ENCODE data around the gene MST1R. TPM values are rescaled to one million over a fixed set of nuclear protein-coding genes. Genes with fewer than 3 reads are reported as not detected.
A peak's percentile ranks its signal among the peaks of the same experiment; 100 is the strongest.
"Not testable (repeated sequence)": the region's sequence is repeated elsewhere in the genome, so short reads cannot be mapped to it uniquely, and the experiment has no call there.

MST1R gene
- total RNA-seq, 1 donor from 2014 or later: 1.6 TPM

DNA sequence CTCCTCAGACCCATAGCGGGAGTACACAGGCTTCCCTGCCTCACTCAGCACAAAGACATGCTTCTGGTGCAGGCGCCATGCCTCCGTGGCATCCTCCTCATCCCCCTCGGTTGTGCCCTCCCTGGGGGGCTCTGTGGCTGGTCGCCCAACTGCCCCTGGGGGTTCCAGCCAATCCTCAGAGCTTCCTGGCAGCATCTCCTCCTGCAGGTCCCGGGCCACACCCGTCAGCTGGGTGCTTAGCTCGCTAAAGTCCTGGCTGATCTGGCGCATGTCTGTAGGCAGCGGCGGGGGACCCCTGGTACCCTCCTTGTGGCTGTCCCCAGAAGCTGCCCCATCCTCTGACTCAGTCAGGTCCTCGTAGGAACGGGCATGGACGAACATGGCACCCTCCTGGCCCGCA is 7.9 kb upstream of the MST1R start:
- DNase-seq (ENCODE audit: low read depth): no peak

DNA sequence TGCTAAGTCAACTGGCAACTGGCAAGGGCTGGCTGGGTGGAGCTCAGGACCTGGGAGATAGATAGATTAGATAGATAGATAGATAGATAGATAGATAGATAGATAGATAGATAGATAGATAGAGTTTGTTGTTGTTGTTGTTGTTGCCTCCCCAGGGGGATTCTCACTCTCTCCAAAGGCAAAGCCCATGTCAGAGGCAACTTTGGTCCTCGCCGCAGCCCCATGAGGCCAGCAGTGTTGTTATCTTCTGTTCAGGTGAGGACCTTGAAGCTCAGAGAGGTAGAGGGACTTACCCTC is 7.4 kb upstream of the MST1R start:
- DNase-seq (ENCODE audit: low read depth): no peak

DNA sequence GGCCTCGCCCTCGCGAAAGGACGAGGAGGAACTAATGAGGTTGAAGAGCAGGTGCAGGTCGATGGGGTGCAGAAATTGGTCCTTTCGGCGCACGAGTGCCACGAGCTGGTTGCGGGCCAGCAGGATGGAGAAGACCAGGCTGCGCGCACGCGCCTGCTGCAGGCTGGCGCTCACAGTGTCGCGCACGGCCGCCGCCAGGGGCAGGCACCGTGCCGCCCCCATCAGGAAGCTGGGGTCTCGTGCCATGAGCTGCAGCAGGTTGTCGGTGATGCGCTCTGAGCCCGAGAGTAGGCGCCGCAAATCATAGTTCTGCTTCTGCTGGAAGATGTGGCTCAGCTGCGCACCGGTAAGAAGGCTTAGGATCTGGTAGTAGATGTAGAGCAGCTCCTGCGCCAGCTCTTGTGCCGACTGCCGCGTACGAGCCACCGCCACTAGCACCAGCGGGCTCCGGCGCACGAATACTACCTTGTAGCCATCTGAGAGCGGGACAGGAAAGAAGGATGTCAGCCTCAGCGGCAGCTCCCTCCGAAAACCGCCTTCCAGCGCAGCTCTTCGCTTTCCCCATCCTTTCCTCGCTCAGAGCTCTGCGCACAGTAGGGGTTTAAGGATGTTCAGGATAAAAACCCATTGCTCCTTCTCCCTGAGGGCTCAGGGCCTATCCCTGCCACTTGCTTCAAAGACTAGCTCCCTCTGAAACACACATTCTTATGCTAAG is 6.9 kb upstream of the MST1R start:
- DNase-seq (ENCODE audit: low read depth): no peak

DNA sequence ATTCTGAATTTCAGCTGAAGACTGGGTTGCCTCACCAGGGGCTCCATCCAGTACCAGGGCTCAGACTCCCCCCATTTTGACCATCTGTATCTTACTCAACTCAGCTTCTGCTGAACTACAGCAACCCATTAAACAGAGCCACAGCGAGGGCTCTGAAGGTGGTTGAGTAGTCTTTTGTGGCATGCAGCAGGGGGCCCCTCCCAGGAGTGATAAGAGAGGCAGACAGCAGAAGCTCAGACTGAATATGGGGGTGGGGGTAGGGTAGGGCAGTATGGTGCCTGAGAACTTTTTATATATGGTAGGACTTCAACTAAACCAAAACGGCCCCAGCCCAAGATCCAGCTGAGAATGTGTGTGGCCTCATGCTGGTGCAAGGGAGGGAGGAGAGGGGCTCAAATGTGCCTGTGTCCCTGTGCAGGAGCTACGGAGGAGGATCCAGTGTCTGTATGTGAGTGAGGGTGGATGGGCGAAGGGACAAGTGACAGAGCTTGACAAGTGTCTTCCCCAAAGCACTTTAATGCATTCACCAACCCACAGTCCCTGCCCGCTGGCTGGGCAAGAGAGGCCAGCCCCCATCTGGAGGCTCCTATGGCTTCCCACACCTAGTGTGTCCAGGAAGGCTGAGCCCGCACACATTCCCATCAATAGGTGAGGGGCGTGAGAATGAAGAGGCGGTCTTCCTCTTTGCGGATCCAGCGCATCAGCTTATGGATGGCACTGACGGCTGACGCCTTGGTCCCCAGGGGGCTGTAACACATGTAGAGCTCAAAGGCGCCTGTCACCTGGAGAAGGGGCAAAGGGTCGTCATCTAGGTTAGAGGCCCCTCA is 4.9 kb upstream of the MST1R start:
- no peak for DNase-seq (ENCODE audit: low read depth)

DNA sequence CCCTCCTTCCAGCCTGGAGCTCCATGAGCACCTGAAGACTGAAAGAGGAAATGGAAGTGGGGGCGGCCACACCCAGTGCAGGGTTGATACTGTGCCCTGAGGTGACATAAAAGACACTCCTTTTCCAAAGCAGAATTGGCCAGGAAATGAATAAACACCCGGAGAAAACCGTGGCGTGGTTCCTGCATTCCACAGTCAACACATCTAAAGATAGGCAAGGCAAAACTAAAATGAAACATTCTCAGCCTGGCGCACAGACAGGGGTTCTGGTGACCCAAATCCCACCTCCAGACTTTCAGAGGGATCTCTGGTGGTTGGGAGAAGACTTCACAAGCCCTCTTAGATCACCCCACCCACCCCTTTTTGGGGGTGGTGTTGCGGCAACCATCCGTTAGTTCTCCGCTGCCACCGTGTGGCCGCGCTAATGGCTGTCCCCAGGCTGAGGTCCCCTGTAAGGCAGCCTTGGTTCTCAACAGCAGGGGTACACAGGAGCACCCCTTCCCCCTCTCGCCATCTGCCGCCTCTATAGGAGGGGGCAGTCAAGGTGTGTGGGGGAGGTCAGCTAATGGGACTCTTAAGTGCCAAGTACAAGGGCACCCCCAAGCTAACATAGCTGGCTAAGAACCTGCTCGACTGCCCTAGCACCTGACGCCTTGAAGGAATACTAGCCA is 2.5 kb upstream of the MST1R start:
- DNase-seq (ENCODE audit: low read depth): peak; percentile 35

DNA sequence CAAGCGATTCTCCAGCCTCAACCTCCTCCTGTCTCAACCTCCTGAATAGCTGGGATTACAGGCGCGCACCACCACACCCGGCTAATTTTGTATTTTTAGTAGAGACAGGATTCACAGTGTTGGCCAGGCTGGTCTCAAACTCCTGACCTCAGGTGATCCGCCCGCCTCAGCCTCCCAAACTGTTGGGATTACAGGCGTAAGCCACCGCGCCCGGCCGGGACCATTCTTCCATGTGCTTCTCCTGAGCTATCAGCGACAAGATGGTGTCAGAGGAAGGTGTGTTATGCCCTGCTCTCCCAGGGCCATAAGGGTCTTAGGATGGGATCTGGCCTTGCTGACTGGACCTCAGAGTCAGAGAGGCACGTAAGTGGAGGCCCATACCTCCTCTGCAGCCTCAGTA is 775 bp upstream of the MST1R start:
- not testable (repeated sequence) for DNase-seq (ENCODE audit: low read depth)

DNA sequence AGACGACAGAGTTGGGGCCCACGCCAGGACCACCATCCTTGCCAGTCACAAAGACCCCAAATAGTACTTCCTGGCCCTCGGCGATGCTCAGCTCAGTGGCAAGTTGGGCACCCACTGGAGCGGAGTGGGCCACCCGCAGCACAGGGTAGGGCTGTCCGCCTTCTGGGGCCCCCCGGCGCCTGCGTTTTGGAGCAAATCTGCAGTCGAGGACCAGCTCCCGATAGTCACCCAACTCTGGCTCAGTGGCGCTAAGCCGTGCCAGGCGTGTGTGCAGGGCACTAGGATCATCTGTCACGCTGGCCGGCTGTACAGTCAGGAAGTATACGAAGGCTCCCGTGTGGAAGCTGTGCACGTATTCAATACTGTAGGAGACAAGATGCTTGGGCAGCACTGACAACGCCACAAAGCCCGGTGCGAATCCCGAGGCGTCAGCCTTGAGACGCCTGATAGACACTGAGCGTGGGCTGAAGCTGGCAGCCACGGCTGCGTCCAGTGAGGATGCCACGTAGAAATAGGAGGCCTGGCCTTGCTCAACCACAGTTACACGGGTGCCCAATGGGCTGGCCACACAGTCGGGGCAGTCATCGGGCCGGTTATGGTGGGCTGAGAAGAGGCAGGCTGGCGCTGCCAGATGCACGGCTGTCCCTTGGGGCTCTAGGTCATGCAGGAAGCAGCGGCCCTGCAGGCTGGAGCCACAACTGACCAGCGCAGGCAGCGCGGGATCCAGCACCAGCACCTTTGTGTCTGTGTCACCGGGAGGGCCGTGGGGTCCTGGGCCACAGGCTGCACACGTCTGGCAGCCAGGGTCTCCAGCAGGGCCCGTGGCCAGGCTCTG is 945 bp downstream of the MST1R start:
- DNase-seq (ENCODE audit: low read depth): no peak

DNA sequence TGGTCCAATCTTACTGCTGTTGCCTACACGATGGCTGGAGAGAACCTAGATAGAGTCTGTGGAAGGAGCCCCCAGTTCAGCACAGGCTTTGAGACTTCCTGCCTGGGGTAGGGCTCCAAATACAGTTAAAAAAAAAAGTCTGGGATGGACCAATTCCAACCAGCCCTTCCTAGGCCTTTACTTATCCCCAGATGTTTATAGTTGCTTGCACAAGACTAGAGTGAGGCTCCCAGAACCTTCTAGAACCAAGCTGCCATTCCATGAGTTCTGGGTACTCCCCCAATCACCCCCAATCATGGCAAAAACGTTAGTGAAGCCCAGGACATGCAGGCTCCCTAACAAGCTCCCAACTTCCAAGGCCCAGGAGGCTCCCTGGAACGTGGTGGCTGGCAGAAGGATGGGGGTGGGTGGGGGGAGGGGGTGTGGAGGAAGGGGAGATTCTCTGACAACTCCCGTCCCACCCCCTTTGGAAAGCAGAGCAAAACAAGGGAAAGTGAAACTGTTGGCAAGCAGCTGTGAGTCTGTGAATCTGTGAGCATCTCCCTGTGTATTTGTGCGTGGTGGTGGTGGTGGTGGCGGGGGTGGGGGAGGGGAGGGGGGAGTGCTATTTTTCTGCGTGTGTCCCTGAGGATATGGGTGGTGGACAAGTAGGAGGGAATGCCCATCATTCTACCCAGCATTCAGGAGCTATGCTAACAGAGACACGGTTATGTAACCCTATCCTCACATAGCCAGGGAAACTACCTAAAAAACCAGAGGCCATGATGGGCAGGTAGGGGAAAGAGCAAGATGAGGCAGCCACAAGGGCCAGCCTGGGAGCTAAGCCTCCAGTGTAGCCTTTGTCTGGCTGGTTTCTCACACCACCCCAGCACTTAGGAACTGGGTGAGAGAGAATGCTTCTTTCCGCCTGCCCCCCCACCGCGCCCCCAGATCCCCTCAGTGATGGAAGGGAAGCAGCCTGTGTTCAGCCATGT is 2.0 kb downstream of the MST1R start:
- DNase-seq (ENCODE audit: low read depth): no peak

DNA sequence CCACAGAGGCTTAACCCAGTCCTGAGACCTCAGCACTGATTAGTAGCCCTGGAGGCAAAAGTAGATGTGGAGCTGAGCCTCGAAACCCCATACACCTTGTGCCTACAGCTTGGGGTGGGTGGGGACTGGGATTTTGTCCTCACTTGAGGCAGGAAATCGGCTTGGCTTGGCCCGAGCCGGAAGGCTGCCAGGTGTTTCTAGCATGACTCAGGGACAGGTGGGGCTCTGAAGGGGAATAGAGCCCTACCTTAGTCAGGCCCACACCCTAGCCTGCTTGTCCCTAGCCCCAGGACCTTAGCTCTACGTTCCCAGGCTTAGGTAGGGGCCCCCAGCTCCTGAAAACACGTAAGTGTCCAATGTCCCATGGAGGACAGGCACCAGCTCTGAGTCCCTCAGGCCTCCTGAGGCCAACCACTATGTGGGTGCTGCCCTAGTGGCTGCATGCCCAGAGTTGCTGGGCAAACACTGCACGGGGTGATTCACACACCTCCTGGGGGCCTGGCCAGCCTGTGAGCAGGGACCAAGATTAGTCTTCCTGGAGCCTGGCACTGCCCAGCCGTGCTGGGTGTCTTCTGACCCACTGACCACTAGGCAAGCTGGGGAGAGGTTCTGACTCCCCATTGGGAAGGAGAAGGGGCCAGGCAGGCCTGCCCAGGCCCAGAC is 3.1 kb downstream of the MST1R start:
- peak; percentile 88 for DNase-seq (ENCODE audit: low read depth)

DNA sequence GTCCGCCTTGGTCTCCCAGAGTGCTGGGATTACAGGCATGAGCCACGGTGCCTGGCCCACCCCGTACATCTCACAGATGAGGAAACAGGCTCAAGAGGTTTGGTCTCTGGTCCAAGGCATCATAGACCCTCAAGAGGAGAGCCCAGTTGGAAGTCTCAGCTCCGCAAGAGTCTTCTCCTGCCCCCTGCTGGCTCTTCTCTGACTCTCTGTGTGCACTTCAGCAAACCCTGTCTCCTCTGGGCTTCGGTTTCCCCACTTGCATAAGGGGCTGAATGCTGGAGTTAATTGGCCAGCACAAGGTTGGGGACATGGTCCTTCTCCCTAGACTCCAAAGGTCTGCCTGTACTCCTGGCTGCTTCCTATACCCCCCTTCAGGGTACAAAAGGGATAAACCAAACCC is 3.9 kb downstream of the MST1R start:
- DNase-seq (ENCODE audit: low read depth): no peak

DNA sequence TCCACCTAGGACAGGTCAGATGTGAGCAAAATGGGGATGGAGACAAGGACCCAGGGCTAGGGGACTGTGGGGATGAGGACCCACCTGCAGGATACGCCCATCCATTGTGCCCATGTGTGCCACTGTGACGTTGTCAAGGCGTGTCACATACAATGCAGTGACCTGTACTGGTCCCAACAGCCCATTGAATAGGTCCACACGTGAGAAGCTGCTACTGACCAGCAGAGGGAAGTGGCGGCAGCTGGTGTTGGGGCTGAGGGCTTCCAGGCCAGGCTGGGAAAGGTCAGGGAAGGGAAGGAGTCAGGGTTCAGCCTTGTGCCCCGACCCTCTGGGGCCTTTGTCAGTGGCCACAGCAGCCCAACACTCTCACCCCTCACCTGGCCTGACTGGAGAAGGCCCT is 4.7 kb downstream of the MST1R start:
- DNase-seq (ENCODE audit: low read depth): no peak

DNA sequence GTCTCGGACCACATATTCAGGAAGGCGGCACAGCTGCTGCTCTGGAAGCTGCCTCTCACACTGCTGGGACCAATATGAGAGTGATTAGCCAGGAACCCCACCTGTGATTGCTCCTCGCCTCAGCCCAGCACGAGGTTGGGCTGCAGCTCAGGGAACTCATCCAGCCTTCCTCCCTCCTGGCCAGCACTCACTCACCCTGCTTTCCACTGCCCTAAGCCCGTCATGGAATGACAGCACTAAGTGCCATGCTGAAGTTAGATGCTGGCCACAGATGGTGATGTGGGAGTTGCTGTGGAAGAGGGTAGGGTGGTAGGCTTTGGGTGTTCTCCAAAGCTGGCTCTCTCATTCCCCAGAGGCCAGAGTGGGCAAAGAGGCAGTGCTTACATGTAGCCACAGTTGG is 7.3 kb downstream of the MST1R start:
- no peak for DNase-seq (ENCODE audit: low read depth)

DNA sequence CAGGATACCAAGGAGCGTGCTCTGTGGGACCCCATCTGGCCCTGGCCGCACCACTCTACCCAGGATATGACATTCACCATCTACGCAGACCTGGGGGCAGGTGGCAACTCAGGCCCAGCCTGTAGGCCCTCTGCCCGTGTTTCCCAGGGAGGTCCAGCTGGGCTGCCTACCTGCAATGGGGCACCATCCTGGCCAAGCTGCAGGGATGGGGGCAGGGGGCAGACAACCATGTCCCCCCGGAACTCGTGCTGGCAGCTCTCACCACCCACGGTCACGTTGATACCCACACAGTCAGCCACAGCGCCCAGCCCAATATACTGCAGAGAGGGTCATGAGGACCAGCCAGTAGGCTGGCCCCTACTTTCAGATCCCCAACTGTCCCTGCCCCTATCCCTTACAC is 7.9 kb downstream of the MST1R start:
- DNase-seq (ENCODE audit: low read depth): no peak

DNA sequence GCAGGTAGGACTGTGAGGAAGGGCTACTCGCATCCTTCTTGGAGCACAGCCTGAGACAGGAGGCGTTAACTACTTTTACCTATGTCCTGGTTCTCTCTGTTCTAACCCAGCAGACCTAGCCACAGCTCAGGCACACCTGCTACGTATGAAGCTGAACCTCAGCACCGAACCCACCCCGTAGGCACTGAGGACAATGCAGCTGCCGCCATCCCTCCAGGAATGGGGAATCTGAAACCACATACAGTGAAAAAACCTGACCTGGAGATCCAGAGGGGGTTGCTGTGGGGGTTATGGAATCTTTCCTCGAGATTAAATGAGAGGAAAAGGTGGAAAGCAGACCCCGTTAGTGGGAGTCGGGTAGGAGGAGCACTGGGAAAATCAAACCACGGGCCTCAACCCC is 14.4 kb downstream of the MST1R start:
- no peak for DNase-seq (ENCODE audit: low read depth)

DNA sequence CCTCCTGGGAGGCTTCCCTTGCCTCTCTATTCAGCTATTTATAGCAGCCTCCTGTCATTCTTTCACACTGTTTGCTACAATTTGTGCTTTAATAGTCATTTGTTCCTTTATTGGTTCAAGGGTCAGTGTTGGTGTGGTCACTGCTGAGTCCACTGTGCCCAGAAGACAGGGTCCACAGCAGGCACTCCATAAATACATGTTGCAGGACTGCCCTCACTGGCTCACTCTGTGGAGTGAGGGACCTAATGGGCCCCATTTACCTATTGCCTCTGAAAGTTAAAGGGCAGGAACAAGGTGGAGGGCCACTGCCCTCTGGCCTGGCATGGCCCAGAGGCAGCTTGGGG is 16.8 kb downstream of the MST1R start:
- no peak for DNase-seq (ENCODE audit: low read depth)

DNA sequence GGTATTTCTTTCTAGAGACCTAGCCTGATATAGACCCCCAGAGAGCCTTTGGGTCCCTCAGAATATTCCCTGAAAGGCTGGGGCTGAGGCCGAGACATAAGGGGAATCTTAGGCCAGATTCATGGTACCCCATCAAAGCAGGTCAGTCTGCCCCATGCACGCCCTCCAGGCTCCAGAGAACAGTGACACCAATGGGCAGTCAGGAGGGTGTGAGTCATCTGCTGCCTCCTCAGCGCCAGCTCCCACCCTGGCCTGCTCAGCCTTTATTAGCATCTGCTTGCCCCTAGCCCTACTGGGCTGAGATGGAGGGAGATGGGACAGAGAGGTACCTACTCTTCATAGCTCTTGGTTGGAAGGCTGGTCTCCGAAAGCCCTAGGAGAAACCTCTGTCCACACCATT is 19.7 kb downstream of the MST1R start:
- no peak for DNase-seq (ENCODE audit: low read depth)

DNA sequence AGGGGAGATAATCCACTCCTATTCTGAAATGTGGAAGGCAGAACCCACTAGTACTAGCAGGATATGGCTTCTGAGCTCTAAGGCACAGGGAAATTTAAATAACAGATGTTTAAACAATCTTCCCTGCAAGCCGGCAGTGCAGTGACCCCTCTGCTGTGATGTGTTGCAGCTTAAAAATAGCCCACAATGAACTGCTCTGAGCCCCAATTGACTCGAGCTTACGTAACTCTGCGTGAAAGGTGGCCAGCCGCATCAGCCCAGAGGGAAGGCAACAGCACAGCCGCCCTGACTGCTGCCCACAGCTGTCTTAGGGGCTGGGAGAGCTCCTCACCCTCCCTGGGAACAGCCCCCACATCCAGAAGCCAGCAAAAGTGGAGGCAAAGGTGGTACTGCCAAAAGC is 21.5 kb downstream of the MST1R start:
- no peak for DNase-seq (ENCODE audit: low read depth)

DNA sequence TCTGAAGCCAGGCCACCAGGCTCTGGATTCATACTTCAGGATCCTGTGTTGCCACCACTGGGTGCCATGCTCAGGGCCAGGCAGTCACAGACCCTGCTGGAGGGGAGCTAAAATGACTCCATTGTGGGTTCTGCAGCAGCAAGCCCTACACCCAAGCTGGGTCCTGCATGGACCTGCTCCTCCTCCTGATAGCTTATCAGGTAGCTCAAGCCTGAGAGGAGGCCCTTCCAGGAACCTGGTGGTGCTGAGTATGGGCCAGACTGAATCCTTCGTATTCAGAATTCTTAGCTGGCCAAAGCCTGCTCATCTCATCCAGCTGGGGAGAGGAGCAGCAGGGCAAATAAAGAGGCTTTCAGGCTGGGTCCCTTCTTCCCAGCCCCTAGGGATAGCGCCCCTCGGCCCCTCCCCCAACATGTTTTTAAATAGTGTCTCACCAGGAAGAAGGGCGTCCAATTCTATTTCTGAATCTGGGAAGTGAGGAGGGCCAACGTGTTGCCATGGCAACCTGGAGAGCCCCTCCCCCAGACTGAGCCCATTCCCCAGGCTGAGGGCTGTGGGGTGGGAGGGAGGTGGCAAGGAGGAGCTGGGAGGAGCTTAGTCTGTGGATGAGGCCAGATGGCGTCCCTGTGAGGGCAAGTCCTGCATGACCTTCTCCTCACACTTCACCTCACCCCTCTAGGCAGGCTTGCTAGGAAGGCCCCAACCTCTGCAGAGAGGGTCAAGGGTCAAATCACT is 22.9 kb downstream of the MST1R start:
- DNase-seq (ENCODE audit: low read depth): no peak

DNA sequence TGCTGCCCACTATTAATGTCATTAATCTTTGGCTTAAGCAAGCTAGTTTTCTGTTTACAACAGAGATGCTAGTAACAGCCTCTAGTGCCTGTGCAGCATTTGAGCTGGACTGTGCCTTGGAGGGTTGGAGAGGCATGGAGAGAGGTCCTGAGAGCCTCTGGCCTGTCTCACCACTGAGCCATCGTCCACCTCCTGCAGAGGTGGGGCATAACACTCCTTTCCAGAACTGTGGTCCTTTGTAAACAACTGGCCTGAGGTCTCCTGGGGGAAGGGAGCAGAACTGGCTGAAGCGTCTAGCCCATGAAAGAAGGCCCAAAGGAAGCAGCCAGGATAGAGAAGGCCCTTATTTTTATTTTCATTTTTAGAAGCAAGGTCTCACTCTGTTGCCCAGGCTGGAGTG is 24.0 kb downstream of the MST1R start:
- no peak for DNase-seq (ENCODE audit: low read depth)

DNA sequence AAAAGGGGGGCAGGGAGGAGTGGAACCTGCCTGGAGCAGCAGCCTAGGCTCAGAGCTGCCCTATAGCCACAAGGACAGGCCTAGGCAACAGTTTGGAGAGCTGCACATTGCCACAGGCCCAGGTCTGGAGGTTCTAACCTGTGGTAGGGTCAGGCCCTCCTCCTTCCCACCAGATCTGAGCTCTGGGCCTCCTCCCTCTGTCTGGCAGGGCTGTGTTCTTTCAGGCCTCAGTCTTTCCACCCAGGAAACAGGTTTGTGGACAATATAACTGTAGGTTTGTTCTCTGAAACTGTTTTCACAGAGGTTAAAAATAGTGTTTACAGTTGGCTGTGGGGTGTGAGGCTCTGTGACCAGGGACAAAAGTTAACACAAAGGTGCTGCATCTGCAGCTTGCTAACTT is 25.0 kb downstream of the MST1R start:
- DNase-seq (ENCODE audit: low read depth): no peak
